NCI-H1694 (cell line): ENCODE data around the gene KRT5.
"Not testable (repeated sequence)": the region's sequence is repeated elsewhere in the genome, so short reads cannot be mapped to it uniquely, and the experiment has no call there.

Source experiments
- DNase-seq: peaks from one replicate; lab custom pipeline; 2025; lab: John Stamatoyannopoulos, UW

Gene KRT5

DNA sequence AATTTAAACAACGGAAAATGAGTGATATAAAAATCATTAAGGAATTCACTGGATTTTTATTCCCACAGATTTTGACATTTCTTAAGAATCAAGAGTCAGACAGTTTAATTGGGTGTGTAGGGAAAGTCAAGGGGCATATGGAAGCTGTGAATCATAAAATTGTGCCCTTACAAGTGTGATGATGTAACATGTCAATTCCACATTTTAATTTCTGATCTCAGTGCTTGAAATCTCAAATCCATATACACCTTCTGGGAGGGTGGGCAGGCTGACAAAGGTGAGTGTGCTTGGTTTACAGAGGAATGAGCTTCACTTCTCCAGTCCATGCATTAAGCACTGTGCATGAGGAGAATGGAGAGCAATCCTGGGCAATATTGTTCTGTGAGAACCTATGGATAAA is 26.1 kb downstream of the KRT5 start:
- DNase-seq, result no peak

DNA sequence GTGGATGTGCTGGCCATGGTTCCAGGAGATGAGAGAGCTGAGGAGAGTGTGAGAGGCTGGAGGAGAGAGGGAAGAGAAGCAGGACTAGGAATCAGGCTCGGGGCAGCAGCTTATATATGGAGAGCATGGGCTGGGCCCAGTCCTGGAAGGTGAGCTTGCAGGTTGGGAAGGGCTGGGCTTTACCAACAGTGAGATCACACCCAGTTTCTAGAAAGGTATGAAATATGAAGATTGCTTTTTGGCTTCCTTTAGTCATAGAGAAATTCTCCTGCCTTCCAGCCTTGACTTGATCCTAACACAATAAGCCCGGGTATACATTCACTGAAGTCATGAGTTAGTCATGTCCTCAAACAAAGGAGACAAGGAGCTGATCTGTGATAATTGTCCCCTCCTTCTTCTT is 27.0 kb downstream of the KRT5 start, which contains the start of gene KRT6A:
KRT6A (minus strand) TSS at position 86 of the 400 bp plus-strand sequence; CDS start at position 17, 69 bp downstream.
- DNase-seq, result no peak

DNA sequence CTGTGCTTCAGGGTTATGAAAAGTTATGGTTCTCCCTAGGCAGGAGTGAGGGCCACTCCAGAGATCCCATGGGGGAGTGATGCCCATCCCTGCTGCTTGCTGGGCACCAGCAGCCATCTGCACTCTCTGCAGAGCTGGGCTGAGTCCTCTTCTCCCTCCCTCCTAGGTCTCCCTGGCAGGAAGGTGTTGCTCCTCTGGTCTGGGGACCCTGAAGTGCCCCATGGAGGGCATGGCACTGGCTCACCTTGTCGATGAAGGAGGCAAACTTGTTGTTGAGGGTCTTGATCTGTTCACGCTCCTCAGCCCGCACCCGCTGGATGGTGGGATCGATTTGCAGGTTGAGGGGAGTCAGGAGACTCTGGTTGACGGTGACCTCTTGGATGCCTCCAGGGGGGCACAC is 27.8 kb downstream of the KRT5 start:
- DNase-seq, result not testable (repeated sequence)

DNA sequence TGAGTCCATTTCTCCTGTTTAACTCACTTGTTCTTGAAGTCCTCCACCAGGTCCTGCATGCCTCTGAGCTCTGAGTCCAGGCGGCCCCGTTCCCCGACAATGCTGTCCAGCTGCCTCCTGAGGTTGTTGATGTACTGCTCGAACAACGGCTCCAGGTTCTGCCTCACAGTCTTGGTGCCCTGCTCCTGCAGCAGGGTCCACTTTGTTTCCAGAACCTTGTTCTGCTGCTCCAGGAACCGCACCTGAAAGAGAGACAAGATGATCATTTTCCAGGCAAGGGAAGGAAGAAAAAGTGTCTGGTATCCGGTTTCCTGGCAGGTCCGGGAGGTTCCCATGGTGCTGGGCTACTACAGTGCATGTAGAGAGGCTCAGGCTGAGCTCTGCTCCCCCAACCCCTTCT is 28.7 kb downstream of the KRT5 start:
- not testable (repeated sequence) for DNase-seq

DNA sequence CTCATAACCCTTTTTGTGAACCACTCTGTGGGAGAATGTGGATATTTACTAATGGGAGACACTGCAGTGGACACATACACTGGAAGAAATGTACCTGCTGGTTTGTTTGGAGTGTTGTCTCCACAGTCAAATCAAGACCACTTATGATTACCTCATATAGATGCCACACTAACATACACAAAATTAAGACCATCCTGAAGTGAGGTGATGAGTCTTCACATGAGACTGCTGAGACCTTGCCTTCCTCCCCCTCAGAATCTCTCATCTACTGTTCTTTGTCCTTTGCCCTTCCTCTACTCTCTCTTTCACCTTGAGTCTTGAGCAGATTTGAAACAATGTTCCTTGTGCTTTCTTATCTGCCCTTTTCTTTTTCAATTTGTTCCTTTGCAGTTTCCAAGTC is 31.5 kb downstream of the KRT5 start:
- DNase-seq, result no peak

DNA sequence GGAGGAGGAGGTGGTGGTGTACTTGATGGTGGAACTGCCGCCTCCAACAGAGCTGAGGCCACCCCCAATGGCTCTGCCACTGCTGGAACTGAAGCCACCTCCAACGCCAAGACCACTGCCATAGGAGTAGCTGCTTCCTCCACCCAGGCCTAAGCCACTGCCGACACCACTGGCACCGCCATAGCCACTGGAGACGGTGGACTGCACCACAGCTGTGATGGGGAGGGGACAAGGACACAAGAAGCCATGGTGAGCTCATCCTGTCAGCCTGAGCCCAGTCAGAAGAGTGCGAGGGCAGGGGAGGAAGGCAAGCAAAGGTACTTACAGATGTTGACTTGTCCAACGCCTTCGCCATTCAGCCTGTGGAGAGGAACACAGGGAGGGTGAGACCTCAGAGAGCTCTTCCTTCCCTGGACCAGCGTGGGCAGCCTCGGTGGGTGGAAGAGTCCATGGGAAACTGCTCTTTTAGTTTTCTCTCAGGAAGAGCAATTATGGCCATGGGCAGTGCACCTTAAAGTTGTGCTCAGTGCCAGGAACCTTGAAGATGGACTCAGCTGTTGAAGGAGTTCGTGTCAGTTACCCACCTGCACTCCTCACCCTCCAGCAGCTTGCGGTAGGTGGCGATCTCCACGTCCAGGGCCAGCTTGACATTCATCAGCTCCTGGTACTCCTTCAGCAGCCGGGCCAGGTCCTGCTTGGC is 32.3 kb downstream of the KRT5 start:
- not testable (repeated sequence) for DNase-seq

DNA sequence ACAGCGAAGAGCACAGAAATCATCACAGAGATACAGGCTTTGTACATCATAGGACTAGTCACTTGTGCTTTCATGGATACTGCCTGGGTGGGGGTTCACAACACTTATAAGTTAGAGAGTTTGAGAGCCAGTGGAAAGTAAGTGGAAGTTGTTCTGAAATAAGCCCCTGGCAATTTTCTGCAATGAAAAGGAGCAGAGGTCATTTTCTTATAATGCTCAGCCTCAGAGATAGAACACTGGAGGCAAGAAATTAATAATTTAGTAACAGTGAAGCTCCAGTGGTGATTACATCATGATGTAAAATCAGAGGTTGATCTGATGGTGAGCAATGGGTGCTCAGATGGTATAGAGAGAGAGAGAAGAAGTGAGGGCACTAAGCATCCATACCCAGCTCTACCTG is 33.0 kb downstream of the KRT5 start:
- DNase-seq, result no peak

DNA sequence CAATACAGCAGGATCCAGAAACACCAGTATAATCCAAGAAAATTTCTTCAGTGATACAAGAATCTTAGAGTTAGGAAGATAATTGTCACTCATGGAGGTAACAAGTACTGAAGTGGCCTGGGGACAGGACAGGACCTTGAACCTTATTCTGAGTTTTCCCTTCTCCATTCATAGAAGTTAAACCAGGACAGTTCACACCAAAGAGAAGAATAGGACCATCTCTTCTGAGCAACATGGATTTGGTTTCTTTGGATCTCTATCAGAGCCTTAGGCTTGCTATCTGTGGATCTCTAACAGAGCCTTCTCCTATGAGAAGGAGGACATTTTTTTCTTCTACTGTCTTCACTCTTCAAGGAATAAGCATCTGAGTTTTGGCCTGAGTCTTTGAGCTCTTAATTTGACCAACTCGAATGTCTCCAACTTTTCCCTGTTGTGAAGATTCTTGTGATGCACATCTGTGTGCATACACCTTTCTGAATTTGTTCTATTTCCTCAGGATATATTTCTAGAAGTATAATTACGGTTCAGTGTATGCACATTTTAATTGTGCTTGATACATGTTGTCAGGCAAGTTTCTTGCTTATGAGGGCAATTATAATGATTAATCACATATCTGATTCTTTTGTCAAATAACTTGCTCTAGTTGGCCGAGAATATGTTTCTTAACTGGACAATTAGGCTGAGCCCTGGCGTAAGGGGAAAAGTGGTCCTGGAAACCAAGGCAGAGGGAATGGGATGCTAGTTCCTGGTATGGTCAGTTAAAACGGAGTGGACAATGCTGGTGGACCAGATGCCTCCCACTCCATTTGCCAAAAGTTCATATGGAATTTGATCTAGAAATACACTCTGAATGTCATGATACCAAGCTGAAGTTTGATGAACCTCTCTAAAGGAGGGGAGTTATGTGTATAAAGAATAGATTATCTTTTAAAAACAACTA is 33.8 kb downstream of the KRT5 start:
- no peak for DNase-seq

DNA sequence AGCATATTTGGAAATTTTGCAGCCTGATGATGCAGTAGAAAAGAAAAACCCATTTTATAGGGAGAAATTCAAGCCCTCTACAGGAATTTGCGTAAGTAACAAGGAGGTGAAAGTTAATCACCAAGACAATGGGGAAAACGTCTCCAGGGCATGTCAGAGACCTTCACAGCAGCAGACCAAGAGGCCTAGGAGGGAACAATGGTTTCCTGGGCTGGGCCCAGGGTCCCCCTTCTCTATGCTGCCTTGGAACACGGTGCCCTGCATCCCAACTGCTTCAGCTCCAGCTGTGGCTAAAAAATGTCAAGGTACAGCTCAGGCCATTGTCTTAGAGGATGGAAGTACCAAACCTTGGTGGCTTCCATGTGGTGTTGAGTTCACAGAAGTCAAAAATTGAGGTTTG is 40.1 kb downstream of the KRT5 start:
- DNase-seq, result no peak

DNA sequence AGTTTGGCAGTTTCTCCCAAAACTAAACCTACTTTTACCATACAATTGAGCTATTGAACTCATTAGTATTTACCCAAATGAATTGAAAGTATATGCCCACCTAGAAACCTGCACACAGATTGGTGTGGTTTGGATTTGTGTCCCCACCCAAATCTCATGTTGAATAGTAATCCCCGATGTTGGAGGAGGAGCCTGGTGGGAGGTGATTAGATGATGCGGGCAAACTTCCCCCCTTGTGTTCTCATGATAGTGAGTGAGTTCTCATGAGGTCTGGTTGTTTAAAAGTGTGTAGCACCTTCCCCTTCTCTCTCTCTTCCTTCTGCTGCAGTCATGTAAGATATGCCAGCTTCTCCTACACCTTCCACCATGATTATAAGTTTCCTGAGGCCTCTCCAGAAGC is 42.5 kb downstream of the KRT5 start:
- no peak for DNase-seq

DNA sequence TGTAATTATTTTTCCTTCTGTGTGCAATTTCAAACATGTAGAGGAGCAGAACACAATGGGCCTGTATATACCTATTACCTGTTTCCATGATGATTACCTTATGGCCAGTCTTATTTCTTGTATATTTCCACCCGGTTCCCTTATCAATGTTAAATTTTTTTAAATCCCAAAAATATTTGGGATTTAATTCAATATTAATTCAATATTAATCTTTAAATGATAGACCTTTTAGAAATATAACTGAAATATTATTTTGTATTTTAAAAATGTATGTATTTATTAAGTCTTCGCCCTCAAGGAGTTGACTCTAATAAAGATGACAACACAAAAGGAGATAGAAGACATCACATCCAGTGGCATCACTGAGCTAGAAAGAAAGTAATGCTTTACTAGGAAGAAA is 46.0 kb downstream of the KRT5 start:
- DNase-seq, result no peak

DNA sequence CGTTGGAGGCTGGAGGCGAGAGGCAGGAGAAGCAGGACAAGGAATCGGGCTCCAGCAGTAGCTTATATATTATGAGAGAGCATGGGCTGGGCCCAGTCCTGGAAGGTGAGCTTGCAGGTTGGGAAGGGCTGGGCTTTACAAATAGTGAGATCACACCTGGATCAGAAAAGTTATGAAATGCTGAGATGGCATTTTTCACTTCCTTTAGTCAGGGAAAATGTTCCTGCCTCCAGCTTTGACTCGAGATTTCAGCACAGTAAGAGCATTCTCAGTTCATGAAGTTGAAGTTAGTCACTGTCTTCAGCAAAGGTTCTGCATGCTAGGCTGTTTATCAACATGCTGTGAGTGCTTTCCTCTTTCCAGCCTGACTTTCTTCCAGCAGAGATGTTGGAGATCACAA is 46.4 kb downstream of the KRT5 start, which contains the start of gene KRT6C:
KRT6C (minus strand) TSS at position 38 of the 400 bp plus-strand sequence. CDS start 68 bp downstream, outside the sequence.
- no peak for DNase-seq

DNA sequence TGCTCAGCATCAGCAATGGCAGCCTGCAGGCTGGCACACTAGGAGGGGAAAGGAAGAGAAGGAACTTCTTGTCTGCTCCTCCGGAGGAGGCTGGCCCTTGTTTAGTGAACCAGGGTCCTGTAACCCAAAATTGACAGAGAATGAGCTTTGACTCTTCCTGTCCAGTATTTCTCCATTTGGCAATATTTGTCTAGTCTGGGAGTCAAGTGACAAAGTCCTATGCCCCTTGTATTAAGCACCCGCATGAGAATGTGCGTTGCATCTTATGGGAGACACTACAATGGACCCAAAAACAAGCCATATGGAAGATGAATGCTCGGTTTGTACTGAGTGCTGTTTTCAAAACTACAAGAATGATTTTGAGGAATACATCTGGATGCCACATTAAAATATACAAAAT is 50.3 kb downstream of the KRT5 start:
- DNase-seq, result no peak

DNA sequence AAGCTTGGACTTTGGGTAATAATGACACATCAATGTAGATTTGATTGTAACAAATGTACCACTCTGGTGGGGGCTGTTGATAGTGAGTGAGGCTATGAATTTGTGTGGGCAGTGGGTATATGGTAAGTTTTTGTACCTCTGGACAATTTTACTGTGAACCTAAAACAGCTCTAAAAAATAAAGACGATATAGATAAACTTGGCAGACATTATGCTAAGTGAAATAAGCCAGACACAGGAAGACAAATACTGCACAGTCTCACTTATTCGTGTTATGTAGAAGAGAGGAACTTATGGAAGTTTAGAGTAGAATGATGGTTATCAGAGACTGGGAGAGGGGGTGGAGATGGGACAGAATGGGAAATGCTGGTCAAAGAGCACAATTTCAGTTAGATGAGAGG is 55.3 kb downstream of the KRT5 start:
- DNase-seq, result no peak
